NCI-H446 treated with DMSO at 0.1 percent for 48 hours (cell line): ENCODE measurements around the gene MRPS15.

Experiments used
- DNase-seq: peaks from one replicate; lab custom pipeline; 2025; lab: John Stamatoyannopoulos, UW

MRPS15 gene

GRCh38 chr1:36419569-36419968 is 44.6 kb downstream of the MRPS15 start:
- no peak for DNase-seq

GRCh38 chr1:36419140-36419539 is 45.0 kb downstream of the MRPS15 start:
- DNase-seq = peak; percentile 18

- DNase-seq = no peak
Observed at GRCh38 chr1:36417931-36418330, 46.3 kb downstream of the MRPS15 start.

DNA sequence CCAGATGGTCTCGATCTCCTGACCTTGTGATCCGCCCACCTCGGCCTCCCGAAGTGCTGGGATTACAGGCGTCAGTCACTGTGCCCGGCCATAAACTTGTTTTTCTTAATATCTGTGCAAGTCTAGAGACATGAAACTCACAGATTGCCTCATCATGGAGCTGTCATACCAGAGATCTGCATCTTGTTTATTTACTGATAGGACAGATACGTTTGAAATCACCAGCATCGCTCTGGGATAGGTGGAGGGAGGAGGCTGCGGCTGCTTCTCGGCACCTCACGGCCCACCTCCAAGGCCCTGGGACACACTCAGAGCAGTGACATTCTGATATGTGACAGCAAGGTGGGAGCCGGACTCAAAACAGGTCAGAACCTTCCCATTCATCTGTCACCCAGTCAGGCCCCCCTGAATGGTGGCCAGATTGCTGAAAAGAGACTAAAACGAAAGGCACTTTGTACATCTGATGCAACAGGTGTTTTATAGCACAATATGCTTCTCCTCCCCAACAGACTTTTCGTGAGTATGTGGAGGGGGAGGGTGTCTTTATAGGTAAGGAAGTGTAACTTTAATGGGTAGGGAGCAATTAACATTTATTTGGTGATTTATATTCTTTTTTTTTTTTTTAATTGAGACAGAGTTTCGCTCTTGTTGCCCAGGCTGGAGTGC is 48.4 kb downstream of the MRPS15 start:
- DNase-seq = no peak

- DNase-seq = no peak
Observed at GRCh38 chr1:36414384-36414783, 49.8 kb downstream of the MRPS15 start.

- DNase-seq = no peak
Observed at GRCh38 chr1:36411674-36412648, 52.2 kb downstream of the MRPS15 start.

- no peak for DNase-seq
Observed at GRCh38 chr1:36408479-36408878, 55.7 kb downstream of the MRPS15 start.

DNA sequence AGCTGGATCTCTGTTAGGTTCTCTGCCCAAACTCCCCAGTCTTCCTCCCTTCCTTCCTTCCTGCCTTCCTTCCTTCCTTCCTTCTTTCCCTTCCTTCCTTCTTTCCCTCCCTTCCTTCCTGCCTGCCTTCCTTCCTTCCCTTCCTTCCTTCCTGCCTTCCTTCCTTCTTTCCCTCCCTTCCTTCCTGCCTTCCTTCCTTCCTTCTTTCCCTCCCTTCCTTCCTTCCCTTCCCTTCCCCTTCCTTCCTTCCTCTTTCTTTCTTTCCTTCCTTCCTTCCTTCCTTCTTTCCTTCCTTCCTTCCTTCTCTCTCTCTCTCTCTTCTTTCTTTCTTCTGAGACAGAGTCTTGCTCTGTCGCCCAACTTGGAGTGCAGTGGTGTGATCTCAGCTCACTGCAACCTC is 57.7 kb downstream of the MRPS15 start:
- no peak for DNase-seq
